Osteoblast (primary cell): ENCODE measurements around the gene NANOS3. TPM values are rescaled to one million over a fixed set of nuclear protein-coding genes. Genes with fewer than 3 reads are reported as not detected.

Source experiments
- DNase-seq: peaks from one replicate; pipeline ENCODE4 v3.0.0; 2011; ENCODE audit warnings: low spot score, mixed read lengths; ENCODE audit not compliant: insufficient read length; ENCODE audit errors: missing footprints
- H2AFZ ChIP-seq: 2 replicates; pipeline ENCODE4 v1.6.0; 2011; ENCODE audit warnings: mild to moderate bottlenecking, low read length
- H3K27ac ChIP-seq: 2 replicates; pipeline ENCODE4 v1.5.1; 2011; ENCODE audit warnings: mild to moderate bottlenecking, low read depth, low read length, moderate library complexity
- H3K27me3 ChIP-seq: 2 replicates; pipeline ENCODE4 v1.6.0; 2012; ENCODE audit warnings: mild to moderate bottlenecking, control low read depth, inconsistent platforms, low read length, moderate library complexity; ENCODE audit not compliant: insufficient read depth
- H3K36me3 ChIP-seq: 2 replicates; pipeline ENCODE4 v1.5.1; 2011; ENCODE audit warnings: mild to moderate bottlenecking, low read length, control low read depth, moderate library complexity; ENCODE audit not compliant: insufficient read depth
- H3K4me1 ChIP-seq: 2 replicates; pipeline ENCODE4 v1.5.1; 2011; ENCODE audit warnings: mild to moderate bottlenecking, low read length, control low read depth, moderate library complexity; ENCODE audit not compliant: insufficient read depth
- H3K4me2 ChIP-seq: 2 replicates; pipeline ENCODE4 v1.6.0; 2011; ENCODE audit warnings: mild to moderate bottlenecking, low read length; ENCODE audit not compliant: insufficient read depth
- H3K4me3 ChIP-seq: fragments of 200-600 bp; sonication (generic); 3 replicates; pipeline ENCODE4 v1.5.1; 2012; ENCODE audit warnings: mild to moderate bottlenecking, low read length, inconsistent platforms; ENCODE audit not compliant: insufficient read depth
- H3K79me2 ChIP-seq: 2 replicates; pipeline ENCODE4 v1.6.0; 2012; ENCODE audit warnings: mild to moderate bottlenecking, low read length, control low read depth, inconsistent platforms; ENCODE audit not compliant: insufficient read depth
- H3K9me3 ChIP-seq: 2 replicates; pipeline ENCODE4 v1.5.1; 2011; ENCODE audit warnings: low read depth, low read length, control low read depth
- H4K20me1 ChIP-seq: 2 replicates; pipeline ENCODE4 v1.6.0; 2012; ENCODE audit warnings: mild to moderate bottlenecking, low read length, control low read depth; ENCODE audit not compliant: insufficient read depth
- total RNA-seq: library from RNA; depleted of rRNA; stranded (reverse); fragments of >200 nt; gene quantifications from 2 replicates; pipeline ENCODE4 v1.2.3, GENCODE V29; 2012
- TF ChIP-seq, protein P1 (sequence below): IDR thresholded peaks from 2 replicates; pipeline ENCODE4 v1.5.1; 2011; ENCODE audit warnings: mild to moderate bottlenecking, low read depth, low read length, moderate library complexity; ENCODE audit errors: extremely low read depth

The NANOS3 gene
- total RNA-seq, 1 donor = not detected

DNA sequence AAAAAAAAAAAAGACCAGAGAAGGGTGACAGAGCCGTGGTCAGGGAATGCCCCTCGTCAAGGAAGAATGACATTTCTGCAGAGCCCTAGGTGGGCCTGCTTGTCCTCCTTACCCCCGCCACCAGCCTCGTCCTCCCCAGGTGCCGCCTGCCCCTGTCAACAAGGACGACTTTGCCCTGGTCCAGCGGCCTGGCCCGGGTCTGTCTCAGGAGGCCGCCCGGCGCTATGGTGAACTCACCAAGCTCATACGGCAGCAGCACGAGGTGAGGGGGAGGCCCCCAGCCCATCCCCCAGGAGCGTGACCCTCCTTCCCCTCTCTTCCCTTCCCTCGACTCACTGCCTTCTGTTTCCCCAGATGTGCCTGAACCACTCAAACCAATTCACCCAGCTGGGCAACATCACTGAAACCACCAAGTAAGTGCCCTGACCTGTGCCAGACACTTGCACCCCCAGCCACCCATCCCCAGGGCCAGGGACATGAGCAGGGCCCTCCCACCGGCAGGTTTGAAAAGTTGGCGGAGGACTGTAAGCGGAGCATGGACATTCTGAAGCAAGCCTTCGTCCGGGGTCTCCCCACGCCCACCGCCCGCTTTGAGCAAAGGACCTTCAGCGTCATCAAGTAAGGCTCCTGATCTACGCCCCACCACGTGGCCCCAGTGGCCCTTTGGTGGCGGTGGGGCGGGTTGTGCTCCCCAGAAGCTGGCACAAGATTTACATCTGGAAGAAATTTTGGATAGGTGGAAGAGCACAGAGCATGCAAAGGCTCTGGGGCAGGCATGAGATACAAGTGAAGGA is 46.5 kb downstream of the NANOS3 start:
- DNase-seq = peak; percentile 78
- Histone ChIP-seq H3K79me2 (no peaks in the 10 kb centered on the region), H3K9me3 (no peaks in the 10 kb centered on the region), H3K4me2 (no peak overlapping the region), H4K20me1 (no peaks in the 10 kb centered on the region), H3K36me3 (peaks cover 55% of the 10 kb centered on the region), H2AFZ (no peak overlapping the region), H3K27me3 (no peaks in the 10 kb centered on the region), H3K27ac (no peak overlapping the region), H3K4me1 (no peaks in the 10 kb centered on the region), H3K4me3 (no peak overlapping the region)
- TF ChIP-seq, protein P1, sequence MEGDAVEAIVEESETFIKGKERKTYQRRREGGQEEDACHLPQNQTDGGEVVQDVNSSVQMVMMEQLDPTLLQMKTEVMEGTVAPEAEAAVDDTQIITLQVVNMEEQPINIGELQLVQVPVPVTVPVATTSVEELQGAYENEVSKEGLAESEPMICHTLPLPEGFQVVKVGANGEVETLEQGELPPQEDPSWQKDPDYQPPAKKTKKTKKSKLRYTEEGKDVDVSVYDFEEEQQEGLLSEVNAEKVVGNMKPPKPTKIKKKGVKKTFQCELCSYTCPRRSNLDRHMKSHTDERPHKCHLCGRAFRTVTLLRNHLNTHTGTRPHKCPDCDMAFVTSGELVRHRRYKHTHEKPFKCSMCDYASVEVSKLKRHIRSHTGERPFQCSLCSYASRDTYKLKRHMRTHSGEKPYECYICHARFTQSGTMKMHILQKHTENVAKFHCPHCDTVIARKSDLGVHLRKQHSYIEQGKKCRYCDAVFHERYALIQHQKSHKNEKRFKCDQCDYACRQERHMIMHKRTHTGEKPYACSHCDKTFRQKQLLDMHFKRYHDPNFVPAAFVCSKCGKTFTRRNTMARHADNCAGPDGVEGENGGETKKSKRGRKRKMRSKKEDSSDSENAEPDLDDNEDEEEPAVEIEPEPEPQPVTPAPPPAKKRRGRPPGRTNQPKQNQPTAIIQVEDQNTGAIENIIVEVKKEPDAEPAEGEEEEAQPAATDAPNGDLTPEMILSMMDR = no peak

DNA sequence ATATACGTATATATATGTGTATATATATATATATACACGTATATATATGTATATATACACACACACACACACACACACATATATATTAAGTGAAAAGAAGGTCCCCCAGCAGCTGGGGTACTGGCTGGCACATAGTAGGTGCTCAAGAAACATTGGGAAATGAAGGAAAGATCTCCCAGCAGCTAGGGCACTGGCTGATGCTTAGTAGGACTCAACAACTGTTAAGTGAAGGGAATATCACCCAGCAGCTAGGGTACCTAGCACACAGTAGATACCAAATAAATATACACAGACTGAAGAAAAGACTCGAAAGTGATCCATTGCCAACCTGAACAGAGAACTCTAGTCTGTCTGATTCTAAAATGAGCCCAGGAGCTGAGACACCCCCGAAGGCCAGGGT is 49.1 kb downstream of the NANOS3 start:
- H3K36me3 ChIP-seq = peaks cover 46% of the 10 kb centered on the region
- peak; percentile 74 for DNase-seq
- TF ChIP-seq, protein P1 = no peak
- no peak overlapping the region for H3K4me2 ChIP-seq
- no peaks in the 10 kb centered on the region for H3K4me1 ChIP-seq
- no peaks in the 10 kb centered on the region for H3K79me2 ChIP-seq
- H4K20me1 ChIP-seq = no peaks in the 10 kb centered on the region
- no peak overlapping the region for H3K4me3 ChIP-seq
- H3K9me3 ChIP-seq = no peaks in the 10 kb centered on the region
- H3K27me3 ChIP-seq = no peaks in the 10 kb centered on the region
- no peak overlapping the region for H2AFZ ChIP-seq
- H3K27ac ChIP-seq = no peak overlapping the region

DNA sequence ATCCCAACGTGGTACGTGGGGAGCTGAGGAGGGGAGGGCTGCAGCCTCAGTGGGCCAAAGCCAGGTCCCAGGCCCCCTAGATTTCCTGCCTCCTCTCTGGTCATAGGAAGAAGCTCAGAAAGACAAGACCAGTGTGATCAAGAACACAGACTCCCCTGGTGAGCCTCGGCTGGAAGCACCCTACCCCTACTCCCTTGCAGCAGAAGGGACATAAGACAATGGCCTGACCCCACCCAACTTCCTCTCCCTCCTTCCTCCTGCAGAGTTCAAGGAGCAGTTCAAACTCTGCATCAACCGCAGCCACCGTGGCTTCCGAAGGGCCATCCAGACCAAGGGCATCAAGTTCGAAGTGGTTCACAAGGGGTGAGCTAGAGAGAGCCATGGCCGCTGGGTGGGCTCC is 49.8 kb downstream of the NANOS3 start:
- Histone ChIP-seq H3K9me3 (no peaks in the 10 kb centered on the region), H3K27me3 (no peaks in the 10 kb centered on the region), H3K4me3 (no peak overlapping the region), H2AFZ (no peak overlapping the region), H3K4me2 (no peak overlapping the region), H3K27ac (no peak overlapping the region), H3K4me1 (no peaks in the 10 kb centered on the region), H3K36me3 (peaks cover 45% of the 10 kb centered on the region), H3K79me2 (no peaks in the 10 kb centered on the region), H4K20me1 (no peaks in the 10 kb centered on the region)
- TF ChIP-seq, protein P1 = no peak
- DNase-seq = peak; percentile 78

DNA sequence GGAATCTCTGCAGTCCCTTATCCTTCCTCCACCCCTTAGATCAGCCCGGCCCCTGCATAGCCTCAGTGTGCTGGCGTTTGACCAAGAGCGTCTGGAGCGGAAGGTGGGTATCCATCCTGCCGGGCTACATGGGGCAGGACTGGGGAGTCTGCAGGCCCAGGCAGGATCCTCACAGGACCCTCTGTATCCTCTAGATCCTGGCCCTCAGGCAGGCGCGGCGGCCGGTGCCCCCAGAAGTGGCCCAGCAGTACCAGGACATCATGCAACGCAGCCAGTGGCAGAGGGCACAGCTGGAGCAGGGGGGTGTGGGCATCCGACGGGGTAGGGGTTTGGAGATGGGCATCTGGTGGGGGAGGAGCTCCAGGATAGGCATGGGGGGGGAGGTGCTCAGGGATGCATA is 52.4 kb downstream of the NANOS3 start:
- no peak overlapping the region for H3K27ac ChIP-seq
- H3K4me2 ChIP-seq = no peak overlapping the region
- no peaks in the 10 kb centered on the region for H4K20me1 ChIP-seq
- H3K27me3 ChIP-seq = no peaks in the 10 kb centered on the region
- no peak overlapping the region for H3K4me3 ChIP-seq
- no peaks in the 10 kb centered on the region for H3K79me2 ChIP-seq
- no peak overlapping the region for H2AFZ ChIP-seq
- peak; percentile 90 for DNase-seq
- peaks cover 30% of the 10 kb centered on the region for H3K36me3 ChIP-seq
- no peaks in the 10 kb centered on the region for H3K9me3 ChIP-seq
- H3K4me1 ChIP-seq = no peaks in the 10 kb centered on the region
- TF ChIP-seq, protein P1 = no peak
